ENCODE measurements around the gene MYO7B.
"Not testable (repeated sequence)": the region's sequence is repeated elsewhere in the genome, so short reads cannot be mapped to it uniquely, and the experiment has no call there.

The MYO7B gene

DNA sequence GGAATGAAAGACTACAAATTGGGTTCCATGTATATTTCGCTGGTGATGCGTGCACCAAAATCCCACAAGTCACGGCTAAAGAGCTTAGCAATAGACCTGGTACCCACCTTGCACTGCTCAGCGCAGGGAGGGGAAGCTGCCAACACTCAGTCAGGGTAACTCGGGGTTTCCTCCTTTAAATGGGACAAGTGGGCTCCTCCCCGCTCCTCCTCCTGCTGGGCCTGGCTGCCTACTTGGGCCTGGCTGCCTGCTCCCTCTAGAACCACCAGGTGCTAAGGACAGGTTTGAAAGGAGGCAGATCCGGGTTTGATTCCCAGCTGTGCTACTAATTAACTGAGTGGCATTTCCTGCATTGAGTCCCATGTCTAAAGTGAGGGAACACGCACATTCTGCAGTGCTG lies 23.4 kb downstream of the MYO7B start:
- DNase-seq, result no peak

DNA sequence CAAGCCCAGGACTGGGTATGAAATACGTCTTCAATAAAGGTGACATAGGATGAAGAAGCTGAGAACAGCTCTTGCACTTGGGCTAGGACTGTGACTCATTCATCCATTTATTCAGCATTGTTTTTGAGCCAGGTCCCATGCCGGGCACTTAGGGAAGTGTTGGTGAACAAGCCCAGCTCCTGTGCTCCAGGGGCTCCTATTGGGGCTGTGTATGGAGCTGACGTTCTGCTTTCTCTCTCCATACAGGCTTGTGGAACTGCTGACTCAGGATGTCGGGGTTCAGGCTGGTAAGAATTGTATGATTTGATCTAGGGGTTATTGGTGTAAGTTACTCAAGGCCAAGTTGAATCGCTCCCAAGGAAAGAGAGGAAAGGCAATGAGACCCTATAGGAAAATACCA lies 24.0 kb downstream of the MYO7B start:
- no peak for DNase-seq

DNA sequence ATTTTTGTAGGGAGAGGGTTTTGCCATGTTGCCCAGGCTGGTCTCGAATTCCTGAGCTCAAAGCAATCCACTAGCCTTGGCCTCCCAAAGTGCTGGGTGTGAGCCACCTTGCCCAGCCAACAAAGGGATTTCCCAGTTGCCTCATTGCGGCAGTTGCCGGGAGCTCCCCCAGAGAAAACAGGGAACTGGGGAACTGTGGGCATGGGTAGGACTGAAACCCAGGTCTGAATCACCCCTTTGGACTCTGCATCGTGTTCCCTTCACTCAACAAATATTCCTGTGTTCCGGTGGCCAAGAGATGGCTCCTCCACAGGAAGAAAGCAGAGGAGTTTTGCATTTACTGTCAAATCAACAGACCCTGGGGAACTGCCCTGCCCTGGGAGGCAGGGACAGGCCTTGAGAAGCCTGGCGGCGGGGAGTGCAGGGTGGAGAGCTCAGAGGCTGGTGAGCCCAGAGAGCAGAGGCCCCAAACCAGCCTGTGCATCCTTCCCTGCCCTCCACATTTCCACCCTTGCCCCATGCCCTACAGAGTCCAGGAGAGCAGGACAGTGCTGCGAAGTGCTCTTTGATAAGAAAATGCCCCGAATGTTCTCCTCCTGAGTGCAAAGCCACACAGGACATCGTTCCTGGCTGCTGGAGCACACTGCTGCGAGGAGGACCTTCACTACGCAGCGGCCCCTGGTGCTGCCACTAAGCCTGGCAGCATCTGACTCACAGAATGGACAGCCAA lies 24.9 kb downstream of the MYO7B start:
- DNase-seq, result no peak

DNA sequence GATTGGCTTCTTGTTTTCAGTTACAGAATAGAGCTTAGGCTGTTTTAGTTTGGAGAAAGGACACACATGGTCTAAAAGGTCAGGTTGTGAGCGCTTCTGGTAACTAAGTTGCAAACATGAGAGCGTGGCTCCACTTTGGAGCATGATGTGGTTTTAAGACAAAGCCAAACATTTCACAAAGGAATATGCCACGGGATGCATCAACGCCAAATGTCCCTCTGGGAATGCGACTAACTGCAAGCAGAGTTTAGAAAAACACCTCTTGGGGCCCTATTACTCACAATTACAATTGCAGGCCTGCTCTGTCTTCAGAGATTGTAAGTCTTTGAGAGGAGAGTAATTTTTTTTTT lies 25.4 kb downstream of the MYO7B start:
- DNase-seq, result no peak

DNA sequence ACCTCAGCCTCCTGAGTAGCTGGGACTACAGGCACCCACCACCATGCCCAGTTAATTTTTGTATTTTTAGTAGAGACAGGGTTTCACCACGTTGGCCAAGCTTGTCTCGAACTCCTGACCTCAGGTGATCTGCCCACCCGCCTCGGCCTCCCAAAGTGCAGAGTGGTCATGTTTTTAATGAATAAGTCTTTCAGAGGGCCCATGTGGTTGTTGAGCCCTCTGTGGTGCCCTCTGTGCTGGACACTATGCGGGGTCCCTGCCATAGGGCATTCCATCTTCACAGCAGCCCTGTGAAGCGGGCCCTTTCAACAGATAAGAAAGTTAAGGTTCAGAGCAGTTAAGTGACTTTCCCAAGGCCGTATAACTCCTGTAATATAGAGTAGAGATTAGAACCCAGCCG lies 25.9 kb downstream of the MYO7B start:
- no peak for DNase-seq

DNA sequence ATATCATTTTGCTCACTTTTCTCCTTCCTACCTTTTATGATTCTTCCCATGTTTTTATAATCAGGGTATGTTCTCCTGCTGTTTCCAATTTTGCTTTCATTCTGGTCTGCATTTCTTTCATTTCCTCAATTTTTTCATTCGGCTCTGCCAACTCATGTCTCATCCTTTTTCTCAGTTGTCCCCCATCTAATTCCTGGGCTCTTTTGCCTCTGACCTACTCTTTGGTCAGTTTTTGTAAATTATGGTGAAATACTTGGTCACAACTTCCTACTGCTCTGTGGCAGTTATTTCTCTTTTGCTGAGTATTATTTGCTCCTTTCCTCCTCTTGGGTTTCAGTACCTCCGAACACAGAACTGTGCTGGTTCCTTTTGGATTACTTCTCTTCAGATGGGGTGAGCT lies 27.5 kb downstream of the MYO7B start:
- no peak for DNase-seq

DNA sequence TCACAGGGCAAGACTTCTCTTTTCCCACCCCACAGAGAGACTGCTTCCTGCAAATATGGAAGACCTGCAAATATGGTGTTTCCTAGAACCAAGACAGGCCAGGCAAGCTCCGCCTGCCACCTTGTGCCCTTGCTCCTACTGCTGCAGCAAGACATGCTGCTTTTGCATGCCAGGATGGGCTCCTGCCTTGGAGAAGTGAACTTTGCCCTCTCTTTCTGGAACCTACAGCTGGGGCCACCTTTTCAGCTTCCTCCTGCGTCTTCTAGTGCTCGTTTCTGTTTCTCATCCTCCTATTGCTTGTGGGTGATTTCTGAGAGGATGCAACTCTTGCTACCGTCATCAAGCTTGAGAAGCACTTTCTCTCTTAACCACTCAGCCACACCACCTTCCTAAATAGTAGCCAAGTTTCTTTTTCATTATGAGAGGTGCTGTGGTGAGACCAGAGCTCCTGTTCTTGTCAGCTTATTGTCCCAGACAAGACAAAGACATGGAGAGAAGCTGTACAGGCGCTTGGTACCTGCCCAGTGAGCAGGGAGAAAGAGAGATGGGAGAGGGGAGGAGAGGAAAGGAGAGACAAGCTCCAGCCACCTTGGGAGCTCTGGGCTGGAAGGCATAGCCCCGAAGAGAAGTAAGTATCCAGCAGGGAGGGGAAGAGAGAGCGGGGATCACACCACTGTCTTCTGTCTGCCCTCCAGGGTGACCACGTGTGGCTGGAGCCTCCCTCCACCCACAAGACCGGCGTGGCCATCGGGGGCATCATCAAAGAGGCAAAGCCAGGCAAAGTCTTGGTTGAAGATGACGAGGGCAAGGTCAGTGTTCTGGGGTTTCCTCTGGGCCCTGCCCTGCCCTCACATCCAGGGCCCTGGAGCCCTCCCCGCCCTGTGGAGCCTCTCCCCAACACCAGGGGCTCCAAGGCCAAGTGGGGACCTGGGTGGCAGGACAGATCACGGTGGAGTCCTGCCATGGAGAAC lies 28.3 kb downstream of the MYO7B start:
- no peak for DNase-seq

DNA sequence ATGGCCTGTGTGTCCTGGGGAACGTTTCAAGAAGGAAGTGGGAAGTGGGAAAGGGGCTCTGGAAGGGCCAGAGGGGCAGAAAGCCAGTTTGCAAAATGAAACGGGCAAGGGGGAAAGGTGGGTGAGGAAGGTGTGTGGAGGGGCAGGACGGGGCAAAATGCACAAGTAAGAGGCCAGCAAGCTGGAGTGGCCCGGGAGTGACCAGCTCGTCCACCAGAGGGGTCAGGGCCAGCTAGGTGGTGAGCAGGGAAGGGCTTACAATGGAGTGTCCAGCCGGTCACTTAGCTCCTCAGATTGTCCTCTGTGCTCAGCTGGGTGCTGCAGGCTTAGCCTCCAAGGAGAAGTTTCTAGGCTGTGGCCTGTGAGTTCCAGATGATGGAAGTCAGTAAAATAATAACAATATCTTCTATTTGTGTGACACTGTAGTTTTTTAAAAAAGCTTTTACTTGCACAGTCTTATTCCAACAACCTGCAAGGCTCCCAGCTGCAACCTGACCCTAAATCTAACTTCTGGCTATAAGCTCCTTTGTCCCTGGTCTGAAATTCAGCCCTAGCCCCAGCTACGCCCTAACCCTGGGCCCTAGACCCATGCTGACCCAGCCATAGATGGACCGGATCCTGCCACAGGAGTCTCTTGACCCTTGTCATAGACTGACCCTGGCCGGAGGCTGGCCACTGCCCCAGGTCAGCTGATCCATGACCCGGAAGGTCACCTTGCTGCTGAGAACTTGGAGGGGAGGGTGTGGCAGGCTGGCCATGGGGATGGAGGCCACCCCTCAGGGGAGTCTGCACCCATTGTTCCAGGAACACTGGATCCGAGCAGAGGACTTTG lies 29.2 kb downstream of the MYO7B start:
- no peak for DNase-seq

DNA sequence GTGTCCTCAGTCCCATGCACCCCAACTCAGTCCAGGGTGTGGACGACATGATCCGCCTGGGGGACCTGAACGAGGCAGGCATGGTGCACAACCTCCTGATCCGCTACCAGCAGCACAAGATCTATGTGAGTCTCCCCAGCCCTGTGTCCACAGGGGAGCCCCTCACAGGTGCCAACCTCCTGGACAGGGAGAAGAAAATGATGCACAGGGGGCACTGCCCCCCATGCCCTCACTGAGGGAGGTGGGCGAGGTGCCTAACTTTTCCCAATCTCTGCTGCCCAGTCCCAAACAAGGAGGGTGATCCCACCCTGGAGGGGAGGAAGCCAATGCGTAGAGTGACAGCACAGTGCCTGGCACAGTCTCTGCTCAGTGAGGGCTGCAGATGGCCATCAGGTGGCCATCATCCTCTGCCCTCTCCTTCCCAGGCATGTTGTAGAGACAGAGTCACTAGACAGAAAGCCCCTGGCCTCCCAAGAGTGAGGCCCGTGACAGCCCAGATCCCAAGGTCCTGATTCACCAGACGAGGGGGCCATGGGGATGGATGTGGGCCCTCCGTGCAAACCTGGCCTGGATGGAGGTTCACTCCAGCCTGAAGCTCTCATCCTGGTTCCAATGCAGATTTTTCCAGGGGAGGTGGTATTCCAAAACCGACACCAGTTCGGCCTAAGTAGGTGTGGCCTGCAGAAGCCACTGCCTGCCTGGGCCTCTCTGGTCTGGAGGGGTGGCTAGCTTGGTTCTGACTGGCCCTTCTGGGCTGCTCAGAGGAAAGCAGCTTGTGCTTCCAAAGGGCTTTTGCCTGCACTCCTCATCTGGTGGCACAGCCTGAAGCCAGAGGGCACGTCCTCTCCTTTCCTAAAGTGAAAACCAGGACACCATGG lies 30.0 kb downstream of the MYO7B start:
- no peak for DNase-seq

DNA sequence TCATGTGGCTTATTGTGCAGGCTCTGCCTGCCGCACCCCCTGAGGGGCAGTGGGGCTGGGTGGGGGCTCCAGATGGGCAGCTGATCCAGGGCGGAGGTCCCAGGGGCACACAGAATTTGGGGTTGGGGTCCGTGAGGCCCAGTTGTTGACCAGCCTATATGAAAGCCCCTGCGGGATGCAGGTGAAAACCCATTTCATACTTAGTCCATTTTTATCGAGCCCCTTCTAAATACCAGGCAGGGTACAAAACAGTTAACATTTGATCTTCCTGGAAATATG lies 30.6 kb downstream of the MYO7B start:
- DNase-seq, result no peak

DNA sequence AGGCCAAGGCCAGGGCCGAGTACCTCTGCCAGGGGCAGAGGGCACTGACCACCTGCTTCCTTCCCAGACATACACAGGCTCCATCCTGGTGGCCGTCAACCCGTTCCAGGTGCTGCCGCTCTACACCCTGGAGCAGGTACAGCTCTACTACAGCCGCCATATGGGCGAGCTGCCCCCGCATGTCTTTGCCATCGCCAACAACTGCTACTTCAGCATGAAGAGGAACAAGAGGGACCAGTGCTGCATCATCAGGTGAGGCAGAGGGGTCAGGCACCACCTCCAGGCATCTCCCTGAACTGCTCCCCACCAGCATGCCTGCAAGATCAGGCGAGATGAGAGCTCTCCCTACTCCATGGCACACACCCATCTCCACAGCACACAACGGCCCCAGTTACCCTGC lies 31.1 kb downstream of the MYO7B start:
- no peak for DNase-seq

DNA sequence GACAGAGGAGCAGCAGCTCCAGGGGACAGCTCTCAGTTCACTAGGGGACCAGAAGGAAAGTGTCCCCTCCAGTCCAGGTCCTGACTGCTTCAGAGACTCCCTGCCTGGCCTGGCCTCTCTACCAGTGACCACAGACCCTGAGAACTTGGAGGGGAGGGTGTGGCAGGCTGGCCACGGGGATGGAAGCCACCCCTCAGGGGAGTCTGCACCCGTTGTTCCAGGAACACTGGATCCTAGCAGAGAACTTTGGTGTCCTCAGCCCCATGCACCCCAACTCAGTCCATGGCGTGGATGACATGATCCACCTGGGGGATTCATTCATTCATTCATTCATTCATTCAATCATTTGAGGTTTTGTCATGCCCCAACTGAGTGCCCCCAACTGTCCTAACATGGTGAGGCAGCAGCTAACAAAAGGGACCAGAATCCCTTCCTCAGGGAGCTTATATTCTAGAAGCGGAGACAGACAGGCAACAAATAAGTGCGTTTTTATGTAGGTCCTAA lies 31.9 kb downstream of the MYO7B start:
- DNase-seq, result no peak

DNA sequence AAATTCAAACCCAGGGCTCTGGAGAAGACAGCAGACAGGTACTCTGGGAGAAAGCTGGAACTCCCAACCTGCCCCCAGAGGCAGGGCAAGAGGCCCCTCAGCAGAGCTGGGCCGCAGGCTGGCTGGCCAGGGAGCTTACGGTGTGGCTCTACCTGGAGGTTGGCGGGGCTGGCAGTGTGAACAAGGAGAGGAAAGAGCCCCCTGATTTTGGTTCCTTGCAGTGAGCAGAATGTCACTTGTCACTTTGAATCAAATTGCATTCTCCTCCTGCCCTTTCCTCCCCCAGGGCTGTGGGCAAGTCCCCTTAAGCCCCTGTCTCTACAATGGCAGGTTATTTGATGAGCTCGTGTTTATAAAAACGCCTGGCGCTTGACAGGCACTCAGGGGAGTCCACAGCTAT lies 32.6 kb downstream of the MYO7B start:
- DNase-seq, result no peak

DNA sequence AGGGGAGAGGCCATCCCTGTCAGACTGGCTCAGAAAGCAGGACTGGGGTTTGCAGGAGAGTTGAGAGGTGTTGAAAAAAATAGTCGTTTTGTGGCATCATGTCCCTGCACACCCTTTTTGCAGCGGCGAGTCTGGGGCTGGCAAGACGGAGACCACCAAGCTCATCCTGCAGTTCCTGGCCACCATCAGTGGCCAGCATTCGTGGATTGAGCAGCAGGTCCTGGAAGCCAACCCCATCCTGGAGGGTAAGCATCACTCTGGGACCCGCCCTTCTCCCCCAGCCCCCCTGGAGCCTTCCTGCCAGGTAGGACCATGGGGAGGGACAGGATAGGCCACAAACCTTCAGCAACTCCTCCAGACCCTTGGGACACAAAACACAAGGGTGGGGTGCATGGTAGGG lies 34.2 kb downstream of the MYO7B start:
- no peak for DNase-seq

DNA sequence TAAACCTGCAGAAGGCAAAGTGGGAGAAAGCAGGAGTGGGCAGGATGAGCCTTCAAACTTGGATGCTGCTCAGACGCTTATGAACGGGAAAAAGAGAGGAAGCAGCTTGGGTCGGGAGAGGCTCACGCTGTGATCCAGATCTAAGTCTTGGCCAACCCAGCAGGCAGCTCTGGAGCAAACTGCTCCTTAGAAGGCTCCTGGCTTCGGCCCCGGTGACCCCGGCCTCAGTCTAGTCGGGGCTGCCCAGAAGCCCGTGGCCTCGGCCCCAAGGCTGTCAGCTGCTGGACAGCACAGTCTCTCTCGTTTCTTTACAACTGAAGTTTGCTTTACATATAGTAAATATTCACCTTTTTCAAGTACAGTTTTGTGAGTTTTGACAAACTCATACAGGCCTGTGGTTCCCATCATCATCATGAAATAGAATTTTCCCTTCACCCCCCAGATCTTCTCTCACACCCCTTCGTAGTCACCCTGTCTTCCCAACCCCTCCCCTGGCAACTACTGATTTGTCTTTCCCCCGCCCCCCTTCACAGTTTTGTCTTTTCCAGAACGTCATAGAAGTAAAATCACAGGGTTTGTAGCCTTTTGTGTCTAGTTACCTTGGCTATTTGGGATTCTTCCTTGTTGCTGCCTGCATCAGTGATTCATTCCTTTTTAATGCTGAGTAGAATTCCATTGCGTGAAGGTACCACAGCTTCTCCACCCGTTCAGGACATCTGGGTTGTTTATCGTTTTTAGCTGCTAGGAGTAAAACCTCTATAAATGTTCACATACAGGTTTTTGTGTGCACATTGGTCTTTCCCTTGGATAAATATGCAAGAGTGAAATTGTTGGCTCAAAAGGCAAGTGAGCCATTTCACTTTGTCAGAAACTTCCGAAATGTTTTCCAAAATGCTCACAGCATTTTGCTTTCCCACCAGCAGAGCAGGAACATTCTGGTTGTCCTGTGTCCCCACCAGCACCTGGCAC lies 35.1 kb downstream of the MYO7B start:
- no peak for DNase-seq

DNA sequence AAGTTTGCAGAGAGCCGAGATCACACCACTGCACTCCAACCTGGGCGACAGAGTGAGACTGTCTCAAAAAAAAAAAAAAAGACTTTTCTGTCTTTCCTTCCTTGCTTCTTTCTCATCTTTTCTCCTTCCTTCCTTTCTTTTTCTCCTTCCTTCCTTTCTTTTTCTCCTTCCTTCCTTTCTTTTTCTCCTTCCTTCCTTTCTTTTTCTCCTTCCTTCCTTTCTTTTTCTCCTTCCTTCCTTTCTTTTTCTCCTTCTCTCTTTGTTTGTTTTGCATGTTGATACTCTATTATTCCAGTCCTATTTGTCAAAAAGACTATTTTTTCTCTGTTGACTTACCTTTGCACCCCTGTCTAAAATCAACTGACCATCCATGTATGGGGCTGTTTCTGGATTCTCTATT lies 36.9 kb downstream of the MYO7B start:
- DNase-seq, result not testable (repeated sequence)

DNA sequence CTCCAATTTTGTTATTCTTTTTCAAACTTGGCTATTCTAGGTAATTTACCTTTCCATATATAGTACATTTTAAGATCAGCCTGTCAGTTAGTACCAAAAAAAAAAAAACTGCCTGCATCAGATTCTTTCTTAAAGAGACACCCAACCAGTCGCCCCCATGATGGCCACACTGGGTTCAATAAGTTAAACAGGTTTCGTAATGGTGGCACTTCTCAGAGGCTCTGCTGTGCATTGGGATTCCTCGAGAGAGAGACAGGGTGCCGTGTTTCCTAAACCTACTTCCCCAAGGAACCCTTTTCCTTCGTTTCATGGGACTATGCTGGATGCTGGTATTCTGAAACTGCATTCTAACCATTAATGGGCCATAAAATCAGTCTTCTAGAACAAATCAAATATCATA lies 37.4 kb downstream of the MYO7B start:
- DNase-seq, result no peak

DNA sequence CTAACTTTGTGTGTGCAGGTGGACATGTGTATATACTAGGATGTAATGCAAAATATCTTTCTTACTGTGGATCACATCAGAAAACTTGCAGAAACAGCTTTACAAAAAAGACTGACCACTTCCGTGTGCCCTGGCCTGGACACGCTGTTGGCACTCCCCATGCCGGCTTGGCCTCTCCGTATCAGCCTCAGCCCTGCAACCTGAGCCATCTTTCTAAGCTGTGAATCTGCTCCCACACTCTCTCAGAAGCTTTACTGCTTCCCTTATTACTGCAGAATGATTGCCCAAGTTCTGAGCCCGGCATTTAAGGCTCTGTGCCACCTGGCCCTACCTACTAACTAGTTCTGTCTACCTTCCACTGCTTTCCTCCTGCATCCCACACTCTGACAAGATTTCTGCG lies 37.8 kb downstream of the MYO7B start:
- no peak for DNase-seq

DNA sequence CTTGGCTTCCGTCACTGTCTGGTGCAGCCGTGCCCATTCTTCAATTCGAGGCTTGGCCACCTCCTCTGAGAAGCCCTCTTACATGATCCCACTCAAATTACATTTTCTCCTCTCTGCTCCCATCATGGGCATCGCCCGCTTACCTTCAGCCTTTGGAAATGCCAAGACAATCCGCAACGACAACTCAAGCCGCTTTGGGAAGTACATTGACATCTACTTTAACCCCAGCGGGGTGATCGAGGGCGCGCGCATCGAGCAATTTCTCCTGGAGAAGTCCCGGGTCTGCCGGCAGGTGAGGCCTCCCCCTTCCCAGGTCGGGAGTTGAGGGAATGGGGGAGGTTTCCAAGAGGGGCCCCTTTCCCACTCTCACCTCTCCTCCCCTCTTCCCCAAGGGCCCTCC lies 38.3 kb downstream of the MYO7B start:
- no peak for DNase-seq

DNA sequence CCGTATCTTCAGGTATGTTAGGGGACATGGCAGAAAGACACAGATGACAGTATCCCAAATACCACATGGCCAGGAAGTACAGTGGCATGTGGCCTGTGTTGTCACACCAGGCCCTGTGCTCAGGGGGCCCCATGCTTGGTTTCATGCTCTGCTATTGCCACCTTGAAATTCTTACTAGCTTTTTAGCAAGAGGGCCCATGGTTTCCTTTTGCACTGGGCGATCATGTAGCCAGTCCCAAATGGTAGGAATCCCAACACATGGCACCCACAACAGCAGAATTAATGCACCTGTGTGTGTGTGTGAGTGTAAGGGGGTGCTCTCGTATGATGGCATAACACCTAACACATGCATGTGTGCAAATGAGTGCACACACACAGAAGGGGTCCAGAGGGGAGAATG lies 39.2 kb downstream of the MYO7B start:
- DNase-seq, result no peak

DNA sequence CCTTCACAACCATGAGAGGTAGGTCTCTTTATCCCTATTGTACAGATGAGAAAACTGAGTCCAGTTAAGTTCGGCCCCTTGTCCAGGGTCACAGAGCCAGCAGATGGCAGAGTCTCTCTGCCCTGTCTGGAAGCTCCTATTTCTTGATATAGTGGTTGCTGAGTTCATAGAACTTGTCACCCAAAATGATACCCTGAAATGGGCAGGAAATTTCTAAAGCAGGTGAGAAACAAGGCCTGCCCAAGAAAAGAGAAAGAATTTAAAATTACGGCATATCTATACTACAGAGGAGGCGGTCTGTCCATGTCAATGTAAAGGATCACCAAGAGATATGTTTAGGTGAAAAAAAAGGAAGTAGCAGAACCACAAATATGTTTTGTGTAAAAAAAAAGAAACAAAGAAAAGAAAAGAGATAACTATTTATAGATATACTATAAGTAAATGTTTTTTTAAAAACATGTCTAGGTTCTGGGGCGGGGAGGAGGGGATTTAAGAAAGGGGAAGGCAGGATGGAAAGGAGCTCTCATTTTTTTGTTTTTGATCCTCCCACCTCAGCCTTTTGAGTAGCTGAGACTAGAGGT lies 39.8 kb downstream of the MYO7B start:
- no peak for DNase-seq

Data from NCI-H1417 treated with DMSO at 0.1 percent for 48 hours (cell line).